ENCODE results near the gene RPL12.

GRCh38 chr9:127423476-127423933, 27.7 kb downstream of the RPL12 start:
- TF ChIP-seq ZEB1 (IDR thresholded peaks at IDR 0.05; ENCODE audit: insufficient replicate concordance, low read depth), result no peak
- TF ChIP-seq SMAD3 (CRISPR knock-in tag; IDR thresholded peaks at IDR 0.05), result no peak
- TF ChIP-seq CREB1 (IDR thresholded peaks at IDR 0.05), result no peak
- no peak for TF ChIP-seq CREB1 (CRISPR knock-in tag; IDR thresholded peaks at IDR 0.05)
- TF ChIP-seq FOXM1 (CRISPR knock-in tag; IDR thresholded peaks at IDR 0.05), result no peak
- no peak for TF ChIP-seq TEAD2 (CRISPR knock-in tag; IDR thresholded peaks at IDR 0.05)
- TF ChIP-seq EZH2 (conservative IDR thresholded peaks at IDR 0.05; ENCODE audit: low read depth, low read length), result no peak
- no peak for TF ChIP-seq CEBPB (IDR thresholded peaks at IDR 0.05; ENCODE audit: borderline replicate concordance, low read depth, low read length)
- TF ChIP-seq PREB (CRISPR knock-in tag; IDR thresholded peaks at IDR 0.05), result no peak
- no peak for TF ChIP-seq ZNF549 (CRISPR knock-in tag; IDR thresholded peaks at IDR 0.05)
- no peak for TF ChIP-seq CTCF (CRISPR knock-in tag; IDR thresholded peaks at IDR 0.05)
- no peak for TF ChIP-seq MTA1 (CRISPR knock-in tag; IDR thresholded peaks at IDR 0.05; ENCODE audit: borderline replicate concordance)
- no peak for TF ChIP-seq ZNF430 (CRISPR knock-in tag; IDR thresholded peaks at IDR 0.05)
- no peak for TF ChIP-seq ZNF615 (CRISPR knock-in tag; IDR thresholded peaks at IDR 0.05; ENCODE audit: borderline replicate concordance)
- no peak for TF ChIP-seq RNF219 (CRISPR knock-in tag; IDR thresholded peaks at IDR 0.05)

All from HepG2 (cell line).